ENCODE results near the gene FTSJ3.

DNA sequence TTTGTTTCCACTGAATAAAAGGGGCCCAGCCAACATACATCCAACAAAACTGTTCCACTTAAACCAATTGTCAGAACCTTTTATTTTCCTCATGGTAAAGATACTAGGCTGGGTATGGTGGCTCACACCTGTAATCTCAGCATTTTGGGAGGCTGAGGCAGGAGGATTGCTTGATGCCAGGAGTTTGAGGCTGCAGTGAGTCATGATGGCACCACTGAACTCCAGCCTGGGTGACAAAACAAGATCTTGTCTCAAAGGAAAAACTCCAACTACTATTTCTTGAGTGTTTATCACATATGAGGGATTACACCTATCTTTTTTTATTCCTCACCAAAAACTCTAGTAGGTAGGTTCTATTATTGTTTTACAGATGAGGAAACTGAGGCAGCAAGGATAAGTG, 4.9 kb downstream of the FTSJ3 start:
- TF ChIP-seq POLR2A (IDR thresholded peaks at IDR 0.05) = no peak
- TF ChIP-seq, protein P1, sequence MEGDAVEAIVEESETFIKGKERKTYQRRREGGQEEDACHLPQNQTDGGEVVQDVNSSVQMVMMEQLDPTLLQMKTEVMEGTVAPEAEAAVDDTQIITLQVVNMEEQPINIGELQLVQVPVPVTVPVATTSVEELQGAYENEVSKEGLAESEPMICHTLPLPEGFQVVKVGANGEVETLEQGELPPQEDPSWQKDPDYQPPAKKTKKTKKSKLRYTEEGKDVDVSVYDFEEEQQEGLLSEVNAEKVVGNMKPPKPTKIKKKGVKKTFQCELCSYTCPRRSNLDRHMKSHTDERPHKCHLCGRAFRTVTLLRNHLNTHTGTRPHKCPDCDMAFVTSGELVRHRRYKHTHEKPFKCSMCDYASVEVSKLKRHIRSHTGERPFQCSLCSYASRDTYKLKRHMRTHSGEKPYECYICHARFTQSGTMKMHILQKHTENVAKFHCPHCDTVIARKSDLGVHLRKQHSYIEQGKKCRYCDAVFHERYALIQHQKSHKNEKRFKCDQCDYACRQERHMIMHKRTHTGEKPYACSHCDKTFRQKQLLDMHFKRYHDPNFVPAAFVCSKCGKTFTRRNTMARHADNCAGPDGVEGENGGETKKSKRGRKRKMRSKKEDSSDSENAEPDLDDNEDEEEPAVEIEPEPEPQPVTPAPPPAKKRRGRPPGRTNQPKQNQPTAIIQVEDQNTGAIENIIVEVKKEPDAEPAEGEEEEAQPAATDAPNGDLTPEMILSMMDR (IDR thresholded peaks at IDR 0.05) = no peak

Measured in heart left ventricle (tissue), 13 donors.